H1 (cell line): Measurements from ENCODE around the gene PLG. TPM values are rescaled to one million over a fixed set of nuclear protein-coding genes. Genes with fewer than 3 reads are reported as not detected.

ENCODE experiments used
- CHD2 ChIP-seq: IDR thresholded peaks from 2 replicates; pipeline ENCODE4 v1.6.1; 2012; ENCODE audit warnings: low read length, improper control_type of control experiment
- HDAC2 ChIP-seq, 2 experiments: fragments of 300-600 bp in 1 of 2; sonication (generic) in 1 of 2; IDR thresholded peaks; 2 replicates each; pipeline ENCODE4 v1.6.1; 2011 to 2012; ENCODE audit warnings: low read depth in 2 of 2, low read length in 2 of 2, mild to moderate bottlenecking in 2 of 2, moderate library complexity in 2 of 2, borderline replicate concordance in 1 of 2, inconsistent platforms in 1 of 2
- KDM4A ChIP-seq: IDR thresholded peaks from one replicate; pipeline ENCODE4 v1.7.1; 2012; ENCODE audit warnings: low read depth, mild to moderate bottlenecking, moderate library complexity, low read length, inconsistent platforms; ENCODE audit not compliant: severe bottlenecking
- KDM5A ChIP-seq: fragments of 200-600 bp; IDR thresholded peaks from 2 replicates; pipeline ENCODE4 v1.7.1; 2012; ENCODE audit warnings: mild to moderate bottlenecking, low read length, inconsistent platforms, mixed read lengths
- POU5F1 ChIP-seq: IDR thresholded peaks from 2 replicates; pipeline ENCODE4 v1.6.1; 2011; ENCODE audit warnings: low read depth, mild to moderate bottlenecking, low read length, moderate library complexity
- RAD21 ChIP-seq, 2 experiments: IDR thresholded peaks in 1 of 2; conservative IDR thresholded peaks in 1 of 2; 2 replicates each; pipeline ENCODE4 v1.6.1; 2011; ENCODE audit warnings: low read depth in 2 of 2, low read length in 2 of 2, improper control_type of control experiment in 1 of 2, inconsistent platforms in 1 of 2, mild to moderate bottlenecking in 1 of 2, moderate library complexity in 1 of 2
- SIN3A ChIP-seq, 2 experiments: IDR thresholded peaks in 1 of 2; conservative IDR thresholded peaks in 1 of 2; 2 replicates each; pipeline ENCODE4 v1.6.1; 2011 to 2012; ENCODE audit warnings: low read length in 2 of 2, improper control_type of control experiment in 1 of 2, low read depth in 1 of 2, mild to moderate bottlenecking in 1 of 2
- SUZ12 ChIP-seq: fragments of 200-600 bp; sonication (generic); IDR thresholded peaks from 2 replicates; pipeline ENCODE4 v1.6.1; 2012; ENCODE audit warnings: mild to moderate bottlenecking, inconsistent platforms, low read length, moderate library complexity, mixed read lengths
- polyA plus RNA-seq, 7 experiments: library from polyadenylated mRNA; depleted of rRNA in 3 of 7; stranded (reverse) in 5 of 7; unstranded in 2 of 7; fragments of >200 nt in 5 of 7; fragments of 200-250 nt in 2 of 7; gene quantifications; 1 replicate in 5 of 7; 2 replicates in 1 of 7; 4 replicates in 1 of 7; pipeline versions ENCODE4 v1.2.1 to v1.2.3, GENCODE V29; 2011 to 2013; ENCODE audit warnings: missing spikeins in 2 of 7, mixed read lengths in 2 of 7
- total RNA-seq: library from RNA; stranded (reverse); fragmentation: NEBNext Ultra II Directional; extraction: Animal tissue kit (Norgen Biotek cat#: 25700); gene quantifications from 2 replicates; pipeline ENCODE4 v1.2.1, GENCODE V29; 2021
- TF ChIP-seq, protein P1 (sequence below): IDR thresholded peaks from 2 replicates; pipeline ENCODE4 v1.6.1; 2012; ENCODE audit warnings: inconsistent platforms

The PLG gene
- total and polyA plus RNA-seq, 2 of the 8 experiments (the other 6 are each of a cell fraction or from before 2014, with no cell fraction given): not detected

DNA sequence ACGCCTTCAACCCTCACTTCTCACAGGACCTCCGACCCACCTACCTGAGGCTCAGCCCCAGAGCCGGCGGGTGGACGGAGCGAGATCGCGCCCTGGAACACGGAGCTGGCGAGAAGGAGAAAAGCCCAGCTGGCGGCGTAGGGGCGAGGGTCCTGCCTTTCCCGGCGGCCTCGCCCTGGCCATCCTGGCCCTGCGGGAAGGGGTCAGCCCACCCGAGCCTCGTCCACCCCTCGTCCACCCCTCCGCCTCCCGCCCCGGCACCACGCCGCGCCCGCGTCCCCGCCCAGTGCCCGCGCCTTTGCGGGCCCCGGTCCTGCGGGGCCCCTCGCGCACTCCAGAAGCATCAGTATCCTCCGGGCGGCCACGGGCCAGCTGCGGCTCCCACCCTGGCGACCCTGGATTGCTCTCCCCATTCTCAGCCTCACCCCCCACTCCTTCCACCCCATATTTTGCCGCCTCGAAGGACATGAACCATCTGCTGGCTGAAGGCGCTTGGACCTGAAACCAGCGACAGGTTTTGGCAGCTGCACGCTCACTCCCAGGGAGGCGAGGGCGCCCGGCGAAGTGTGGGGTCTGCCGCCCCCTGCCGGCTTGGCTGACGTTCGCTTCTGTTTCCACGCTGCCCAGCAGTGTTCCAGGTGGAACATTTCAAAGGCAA lies 65.1 kb downstream of the PLG start (continued):
- no peak for TF ChIP-seq KDM5A
- TF ChIP-seq POU5F1: no peak
- peak; percentile 26 to 49; a peak in 1 of 4 replicates for TF ChIP-seq HDAC2 (IDR thresholded peaks at IDR 0.05; ENCODE audit: borderline replicate concordance in 1 of 2, low read depth in 2 of 2, low read length in 2 of 2)
- TF ChIP-seq, protein P1, sequence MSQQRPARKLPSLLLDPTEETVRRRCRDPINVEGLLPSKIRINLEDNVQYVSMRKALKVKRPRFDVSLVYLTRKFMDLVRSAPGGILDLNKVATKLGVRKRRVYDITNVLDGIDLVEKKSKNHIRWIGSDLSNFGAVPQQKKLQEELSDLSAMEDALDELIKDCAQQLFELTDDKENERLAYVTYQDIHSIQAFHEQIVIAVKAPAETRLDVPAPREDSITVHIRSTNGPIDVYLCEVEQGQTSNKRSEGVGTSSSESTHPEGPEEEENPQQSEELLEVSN: peak; percentile 71
- TF ChIP-seq RAD21 (IDR thresholded peaks at IDR 0.05 in 1 of 2, conservative IDR thresholded peaks at IDR 0.05 in 1 of 2; ENCODE audit: low read depth in 2 of 2, low read length in 2 of 2): peak; percentile 72 to 73
- TF ChIP-seq KDM4A: peak; percentile 84
- peak in 1 of 2 experiments; percentile 65; a peak in 2 of 4 replicates for TF ChIP-seq SIN3A (conservative IDR thresholded peaks at IDR 0.05 in 1 of 2, IDR thresholded peaks at IDR 0.05 in 1 of 2; ENCODE audit: low read depth in 1 of 2, low read length in 2 of 2)
- TF ChIP-seq SUZ12: no peak
- 0 out of 2 replicates have a peak, but pooled peaks have one; percentile 11 for TF ChIP-seq CHD2
